Heart left ventricle (tissue), 16 donors: ENCODE measurements around the gene PIGB. TPM values are rescaled to one million over a fixed set of nuclear protein-coding genes. Genes with fewer than 3 reads are reported as not detected.

Experiments used
- ATAC-seq, 4 donors: fragments of 200-7000 bp; cut with Tn5 transposase; one replicate each; pipeline ENCODE4 v1.9.1; 2020 to 2022; ENCODE audit warnings: moderate library complexity in 4 of 4, mild to moderate bottlenecking in 3 of 4, moderate number of reproducible peaks in 1 of 4
- DNase-seq, 5 donors: peaks; one replicate each; pipeline ENCODE4 v3.0.0-alpha.2; 2020
- H3K27ac ChIP-seq, 12 donors: fragments of 200-600 bp; sonication (generic) in 4 of 12; one replicate each; pipeline versions ENCODE4 v1.5.0 to v1.8.0; 2016 to 2022; ENCODE audit warnings: mild to moderate bottlenecking in 2 of 12
- H3K27me3 ChIP-seq, 9 donors: fragments of 200-600 bp; sonication (generic) in 2 of 9; one replicate each; pipeline versions ENCODE4 v1.5.1 to v1.8.0; 2016 to 2022; ENCODE audit warnings: mild to moderate bottlenecking in 3 of 9
- H3K36me3 ChIP-seq, 9 donors: fragments of 200-600 bp; sonication (generic) in 2 of 9; one replicate each; pipeline versions ENCODE4 v1.5.0 to v1.8.0; 2018 to 2022; ENCODE audit warnings: mild to moderate bottlenecking in 2 of 9
- H3K4me1 ChIP-seq, 12 donors: fragments of 200-600 bp; sonication (generic) in 4 of 12; one replicate each; pipeline versions ENCODE4 v1.5.0 to v1.8.0; 2016 to 2022; ENCODE audit warnings: mild to moderate bottlenecking in 3 of 12
- H3K4me3 ChIP-seq, 12 donors: fragments of 200-600 bp; sonication (generic) in 4 of 12; one replicate each; pipeline versions ENCODE4 v1.5.0 to v1.8.0; 2017 to 2022; ENCODE audit warnings: mild to moderate bottlenecking in 9 of 12, moderate library complexity in 4 of 12
- H3K9me3 ChIP-seq, 12 donors: fragments of 200-600 bp; sonication (generic) in 4 of 12; one replicate each; pipeline versions ENCODE4 v1.5.0 to v1.8.0; 2016 to 2022; ENCODE audit warnings: mild to moderate bottlenecking in 1 of 12
- POLR2A ChIP-seq, 2 donors: fragments of 450-650 bp; IDR thresholded peaks; one replicate each; pipeline ENCODE4 v1.6.1; 2017; ENCODE audit warnings: antibody characterized with exemption in 2 of 2, mild to moderate bottlenecking in 2 of 2, moderate library complexity in 2 of 2
- WGBS, 4 donors: extraction: QIAGEN DNeasy Blood & Tissue Kit in 2 of 4; methylation state at CpG; one replicate each; pipeline versions ENCODE4 v1.1.5 to v1.1.7; 2013 to 2018; 5-methylcytosine and 5-hydroxymethylcytosine counted together
- intact Hi-C, 10 donors: fragments of 100-400 bp; cut with DNase I; formaldehyde crosslinking; loops; one replicate each; pipeline versions ENCODE4 v1.11.1 to v1.14.2; 2022
- polyA plus RNA-seq, 2 donors: library from polyadenylated mRNA; stranded (reverse); fragments of 200-250 nt; gene quantifications; one replicate each; pipeline ENCODE4 v1.2.3, GENCODE V29; 2013
- total RNA-seq, 9 donors: library from RNA; depleted of rRNA in 2 of 9; stranded (reverse); fragments of >200 nt in 2 of 9; fragmentation: NEBNext Ultra II Directional in 3 of 9; extraction: Animal tissue kit (Norgen Biotek cat#: 25700) in 3 of 9; gene quantifications; one replicate each; pipeline versions ENCODE4 v1.1.0 to v1.2.4, GENCODE V29; 2016 to 2023
- TF ChIP-seq, protein P1 (sequence below), 12 donors: fragments of 200-600 bp; sonication (generic) in 4 of 12; IDR thresholded peaks; one replicate each; pipeline versions ENCODE4 v1.5.0 to v1.8.0; 2018 to 2022; ENCODE audit warnings: antibody characterized with exemption in 12 of 12, mild to moderate bottlenecking in 5 of 12
- donor health status: ischemic (EF 13 %, LVEDD 7.1; RV severe dilation, severe dysfunction).
- donor health status: healthy with polysubstance abuse.
- donor health status: DM: no; HTN: yes; CAD: no.
- donor health status: DM: no; HTN: no; CAD: no.
- donor health status: ischemic (EF 25% LVEDD 6.9; RV normal size, moderate dysfunction).
- donor health status: ischemic (EF 25% LVEDD 5.7; RV mildly dilated, moderate dysfunction).
- donor health status: healthy.
- donor health status: DM: yes; HTN: yes; CAD: no.
- donor health status: ischemic (EF 35%, LVEDD 5.7; RV mildly dilated, moderate dysfunction).
- donor health status: nonischemic (EF 11% LVEDD 7.7; RV severe dilation, severe dysfunction).
- donor health status: DM: yes; HTN: yes; CAD: no.
- donor health status: PGD.
- donor health status: ischemic (EF 29% LVEDD 5.4; RV normal size, mild dysfunction).
- donor health status: nonischemic (EF 23%, LVEDD 6.1; RV moderate dilation, normal function).

The PIGB gene
- total and polyA plus RNA-seq, 11 donors, result 2.3 to 10.3 (median 3.0) TPM

DNA sequence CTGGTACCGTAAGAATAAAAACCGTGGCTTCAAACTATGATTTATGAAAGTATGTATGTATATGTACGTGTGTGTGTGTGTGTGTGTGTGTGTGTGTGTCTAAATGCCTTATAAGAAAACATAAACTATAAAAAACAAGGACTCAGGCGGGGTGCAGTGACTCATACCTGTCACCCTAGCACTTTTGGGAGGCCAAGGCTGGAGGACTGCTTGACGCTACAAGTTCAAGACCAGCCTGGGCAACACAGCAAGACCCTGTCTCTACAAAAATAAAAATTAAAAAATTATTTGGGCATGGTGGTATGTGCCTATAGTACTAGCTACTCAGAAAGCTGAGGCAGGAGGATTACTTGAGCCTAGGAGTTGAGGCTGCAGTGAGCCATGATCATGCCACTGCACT lies 60.1 kb downstream of the PIGB start:
- Histone ChIP-seq H3K27me3 (no peaks in the 10 kb centered on the region), H3K9me3 (no peaks in the 10 kb centered on the region), H3K4me3 (no peak overlapping the region), H3K27ac (no peak overlapping the region), H3K36me3 (peaks cover 0 to 96% (median 61%) of the 10 kb centered on the region in 9 donors), H3K4me1 (no peaks in the 10 kb centered on the region)
- DNase-seq (no peak), ATAC-seq (no peak)
- WGBS, 4 donors, result 84 to 94% (median 91%) methylated on average over 5 of the region's 5 CpGs
- intact Hi-C loops, result loop anchor here in 1 of 10 donors (10.0 kb wide), 1 partner anchor 54 kb away; no protein-coding TSS in a partner anchor
- TF ChIP-seq, protein P1, sequence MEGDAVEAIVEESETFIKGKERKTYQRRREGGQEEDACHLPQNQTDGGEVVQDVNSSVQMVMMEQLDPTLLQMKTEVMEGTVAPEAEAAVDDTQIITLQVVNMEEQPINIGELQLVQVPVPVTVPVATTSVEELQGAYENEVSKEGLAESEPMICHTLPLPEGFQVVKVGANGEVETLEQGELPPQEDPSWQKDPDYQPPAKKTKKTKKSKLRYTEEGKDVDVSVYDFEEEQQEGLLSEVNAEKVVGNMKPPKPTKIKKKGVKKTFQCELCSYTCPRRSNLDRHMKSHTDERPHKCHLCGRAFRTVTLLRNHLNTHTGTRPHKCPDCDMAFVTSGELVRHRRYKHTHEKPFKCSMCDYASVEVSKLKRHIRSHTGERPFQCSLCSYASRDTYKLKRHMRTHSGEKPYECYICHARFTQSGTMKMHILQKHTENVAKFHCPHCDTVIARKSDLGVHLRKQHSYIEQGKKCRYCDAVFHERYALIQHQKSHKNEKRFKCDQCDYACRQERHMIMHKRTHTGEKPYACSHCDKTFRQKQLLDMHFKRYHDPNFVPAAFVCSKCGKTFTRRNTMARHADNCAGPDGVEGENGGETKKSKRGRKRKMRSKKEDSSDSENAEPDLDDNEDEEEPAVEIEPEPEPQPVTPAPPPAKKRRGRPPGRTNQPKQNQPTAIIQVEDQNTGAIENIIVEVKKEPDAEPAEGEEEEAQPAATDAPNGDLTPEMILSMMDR (IDR thresholded peaks at IDR 0.05), result no peak
- TF ChIP-seq POLR2A (IDR thresholded peaks at IDR 0.05), result no peak

- no peak for TF ChIP-seq POLR2A (IDR thresholded peaks at IDR 0.05)
- no peaks in the 10 kb centered on the region for H3K27me3 ChIP-seq
- H3K27ac ChIP-seq, result no peak overlapping the region
- peaks cover 0 to 96% (median 73%) of the 10 kb centered on the region in 9 donors for H3K36me3 ChIP-seq
- no peaks in the 10 kb centered on the region for H3K9me3 ChIP-seq
- intact Hi-C loops, result no loop called here
- DNase-seq, result no peak
- H3K4me3 ChIP-seq, result no peak overlapping the region
- H3K4me1 ChIP-seq, result no peaks in the 10 kb centered on the region
- no peak for ATAC-seq
Observed at GRCh38 chr15:55381595-55381994, 62.6 kb downstream of the PIGB start.

DNA sequence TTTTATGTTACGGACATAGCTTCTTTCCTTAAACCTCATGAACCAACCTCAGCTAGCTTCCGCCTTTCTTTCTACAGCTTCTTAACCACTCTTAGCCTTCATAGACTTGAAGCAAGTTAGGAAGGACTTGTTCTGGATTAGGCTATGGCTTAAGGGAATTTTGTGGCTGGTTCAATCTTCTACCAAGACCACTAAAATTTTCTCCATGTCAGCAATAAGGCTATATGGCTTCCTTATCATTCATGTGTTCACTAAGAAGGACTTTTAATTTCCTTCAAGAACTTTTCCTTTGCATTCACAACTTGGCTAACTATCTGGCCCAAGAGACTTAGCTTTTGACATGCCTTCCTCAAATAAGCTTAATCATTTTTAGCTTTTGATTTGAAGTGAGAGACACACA lies 64.7 kb downstream of the PIGB start:
- no peak overlapping the region for H3K27ac ChIP-seq
- H3K4me3 ChIP-seq, result no peak overlapping the region
- TF ChIP-seq POLR2A (IDR thresholded peaks at IDR 0.05), result no peak
- TF ChIP-seq, protein P1 (IDR thresholded peaks at IDR 0.05), result no peak
- H3K4me1 ChIP-seq, result peaks cover 0 to 5% (median 0%) of the 10 kb centered on the region in 12 donors
- ATAC-seq (no peak), DNase-seq (no peak)
- intact Hi-C loops, result no loop called here
- no peaks in the 10 kb centered on the region for H3K9me3 ChIP-seq
- no peaks in the 10 kb centered on the region for H3K27me3 ChIP-seq
- H3K36me3 ChIP-seq, result peaks cover 0 to 94% (median 68%) of the 10 kb centered on the region in 9 donors
- 94 to 100% (median 99%) methylated on average over 2 of the region's 2 CpGs for WGBS, 4 donors

DNA sequence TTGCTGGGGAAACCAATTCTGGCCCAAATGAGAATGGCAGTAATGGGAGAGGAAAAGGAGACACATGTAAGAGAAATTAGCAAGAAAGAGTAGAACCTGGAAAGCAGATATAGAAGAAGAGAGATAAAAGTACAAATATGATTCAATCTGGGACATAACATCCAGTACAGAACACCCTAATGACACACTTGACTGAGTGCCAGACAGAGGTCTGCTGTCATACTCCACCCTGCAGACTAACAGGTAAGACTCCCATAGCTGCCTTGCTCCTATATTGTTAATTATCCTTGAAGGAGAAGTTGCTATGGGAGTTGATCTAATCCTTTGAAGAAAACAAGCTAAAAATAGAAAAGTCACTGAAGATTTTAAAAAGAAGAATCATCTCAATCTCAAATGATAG lies 68.0 kb downstream of the PIGB start:
- no peak overlapping the region for H3K27ac ChIP-seq

DNA sequence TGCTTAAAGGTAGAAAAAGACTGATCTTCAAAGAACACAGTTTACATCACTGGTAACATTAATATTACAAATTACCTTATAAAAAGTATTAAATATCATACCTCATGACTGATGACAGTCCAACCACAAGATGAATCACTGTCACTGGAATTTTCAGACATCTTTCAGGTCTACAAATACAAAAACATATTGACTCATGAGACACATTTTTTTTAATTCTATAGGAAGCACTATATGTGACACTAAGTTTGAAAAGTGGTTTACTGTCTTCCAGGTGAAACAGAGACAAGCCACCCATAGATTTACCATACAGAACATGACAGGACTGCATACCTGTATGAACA lies 70.2 kb downstream of the PIGB start:
- intact Hi-C loops, result no loop called here
- Histone ChIP-seq H3K27me3 (no peaks in the 10 kb centered on the region), H3K9me3 (no peaks in the 10 kb centered on the region), H3K4me1 (peaks cover 0 to 7% (median 0%) of the 10 kb centered on the region in 12 donors), H3K4me3 (no peak overlapping the region), H3K36me3 (peaks cover 0 to 49% (median 37%) of the 10 kb centered on the region in 9 donors), H3K27ac (no peak overlapping the region)
- ATAC-seq (no peak), DNase-seq (no peak)
- TF ChIP-seq, protein P1 (IDR thresholded peaks at IDR 0.05), result no peak

More for the DNA sequence above, 68.0 kb downstream of the PIGB start:
- no peak for DNase-seq
- no peak for ATAC-seq
- no peak overlapping the region for H3K4me3 ChIP-seq
- H3K9me3 ChIP-seq, result no peaks in the 10 kb centered on the region
- TF ChIP-seq, protein P1 (IDR thresholded peaks at IDR 0.05), result no peak
- TF ChIP-seq POLR2A (IDR thresholded peaks at IDR 0.05), result no peak
- H3K27me3 ChIP-seq, result no peaks in the 10 kb centered on the region
- H3K36me3 ChIP-seq, result peaks cover 0 to 69% (median 54%) of the 10 kb centered on the region in 9 donors
- intact Hi-C loops, result no loop called here
- H3K4me1 ChIP-seq, result peaks cover 0 to 5% (median 0%) of the 10 kb centered on the region in 12 donors
